MM.1S (cell line): ENCODE measurements around the gene TTC28.

ENCODE experiments used
- EZH2phosphoT487 ChIP-seq: fragments of 300-600 bp; sonication (generic); IDR thresholded peaks from 2 replicates; pipeline ENCODE4 v1.6.1; 2018; ENCODE audit warnings: antibody characterized with exemption, low read length
- TF ChIP-seq, protein P1 (sequence below): fragments of 300-600 bp; sonication (generic); IDR thresholded peaks from 2 replicates; pipeline ENCODE4 v1.5.1; 2016; ENCODE audit warnings: antibody characterized with exemption, low read length, mixed read lengths

DNA sequence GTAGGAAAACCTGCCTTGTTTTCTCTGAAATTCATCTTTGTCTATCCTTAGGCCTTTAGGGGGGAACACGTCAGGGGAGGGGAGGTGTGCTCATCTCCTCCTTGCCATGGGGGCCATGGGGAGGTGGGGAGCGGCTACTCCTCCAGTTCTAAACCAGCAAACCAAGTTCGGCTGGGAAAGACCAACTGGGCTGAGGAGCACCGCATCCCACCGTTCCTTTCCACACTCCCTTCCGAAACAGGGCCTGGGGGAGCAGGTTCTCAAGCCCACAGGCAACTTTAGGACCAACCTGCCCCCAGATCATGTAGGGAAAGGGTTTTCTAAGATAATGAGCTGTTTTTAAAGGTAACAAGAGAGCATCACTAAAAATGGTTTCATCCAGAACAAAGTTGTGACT, 683.1 kb downstream of the TTC28 start:
- TF ChIP-seq, protein P1, sequence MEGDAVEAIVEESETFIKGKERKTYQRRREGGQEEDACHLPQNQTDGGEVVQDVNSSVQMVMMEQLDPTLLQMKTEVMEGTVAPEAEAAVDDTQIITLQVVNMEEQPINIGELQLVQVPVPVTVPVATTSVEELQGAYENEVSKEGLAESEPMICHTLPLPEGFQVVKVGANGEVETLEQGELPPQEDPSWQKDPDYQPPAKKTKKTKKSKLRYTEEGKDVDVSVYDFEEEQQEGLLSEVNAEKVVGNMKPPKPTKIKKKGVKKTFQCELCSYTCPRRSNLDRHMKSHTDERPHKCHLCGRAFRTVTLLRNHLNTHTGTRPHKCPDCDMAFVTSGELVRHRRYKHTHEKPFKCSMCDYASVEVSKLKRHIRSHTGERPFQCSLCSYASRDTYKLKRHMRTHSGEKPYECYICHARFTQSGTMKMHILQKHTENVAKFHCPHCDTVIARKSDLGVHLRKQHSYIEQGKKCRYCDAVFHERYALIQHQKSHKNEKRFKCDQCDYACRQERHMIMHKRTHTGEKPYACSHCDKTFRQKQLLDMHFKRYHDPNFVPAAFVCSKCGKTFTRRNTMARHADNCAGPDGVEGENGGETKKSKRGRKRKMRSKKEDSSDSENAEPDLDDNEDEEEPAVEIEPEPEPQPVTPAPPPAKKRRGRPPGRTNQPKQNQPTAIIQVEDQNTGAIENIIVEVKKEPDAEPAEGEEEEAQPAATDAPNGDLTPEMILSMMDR: no peak
- TF ChIP-seq EZH2phosphoT487: no peak
